HG03439 (cell line): Measurements from ENCODE around the gene CCDC27.

Source experiments
- ATAC-seq: cut with Tn5 transposase; IDR thresholded peaks from one replicate; pipeline ENCODE4 v1.9.1; 2021; ENCODE audit warnings: mild to moderate bottlenecking, moderate library complexity; ENCODE audit not compliant: unreplicated experiment

Gene CCDC27

GRCh38 chr1:3774276-3774945, 22.2 kb downstream of the CCDC27 start:
- ATAC-seq, result no peak

- ATAC-seq, result no peak
These were observed 22.8 kb downstream of the CCDC27 start for GRCh38 chr1:3774946-3775489.

GRCh38 chr1:3775490-3776230, 23.4 kb downstream of the CCDC27 start:
- no peak for ATAC-seq

- ATAC-seq, result no peak
These were observed 24.1 kb downstream of the CCDC27 start for GRCh38 chr1:3776231-3776961.

- ATAC-seq, result no peak
These were observed 24.9 kb downstream of the CCDC27 start for GRCh38 chr1:3777078-3777547.

- no peak for ATAC-seq
These were observed 25.7 kb downstream of the CCDC27 start for GRCh38 chr1:3777647-3778589.

- ATAC-seq, result no peak
These were observed 26.5 kb downstream of the CCDC27 start for GRCh38 chr1:3778590-3779264.

- ATAC-seq, result no peak
These were observed 27.1 kb downstream of the CCDC27 start for GRCh38 chr1:3779265-3779911.

- no peak for ATAC-seq
These were observed 27.7 kb downstream of the CCDC27 start for GRCh38 chr1:3779912-3780416.

- no peak for ATAC-seq
These were observed 28.7 kb downstream of the CCDC27 start for GRCh38 chr1:3780901-3781300.

GRCh38 chr1:3783651-3784474, 31.6 kb downstream of the CCDC27 start:
- no peak for ATAC-seq

GRCh38 chr1:3785045-3785444, 32.8 kb downstream of the CCDC27 start:
- no peak for ATAC-seq

GRCh38 chr1:3785456-3786157, 33.4 kb downstream of the CCDC27 start:
- ATAC-seq, result no peak

- ATAC-seq, result no peak
These were observed 34.5 kb downstream of the CCDC27 start for GRCh38 chr1:3786468-3787348.

- no peak for ATAC-seq
These were observed 35.1 kb downstream of the CCDC27 start for GRCh38 chr1:3787349-3787715.

- no peak for ATAC-seq
These were observed 35.7 kb downstream of the CCDC27 start for GRCh38 chr1:3787745-3788605.
